ENCODE measurements around the gene ENO1.

The ENO1 gene

GRCh38 chr1:8863138-8863537 is 15.3 kb downstream of the ENO1 start:
- H3K4me3 ChIP-seq (ENCODE audit: low read length): no peak overlapping the region
- TF ChIP-seq, protein P1, sequence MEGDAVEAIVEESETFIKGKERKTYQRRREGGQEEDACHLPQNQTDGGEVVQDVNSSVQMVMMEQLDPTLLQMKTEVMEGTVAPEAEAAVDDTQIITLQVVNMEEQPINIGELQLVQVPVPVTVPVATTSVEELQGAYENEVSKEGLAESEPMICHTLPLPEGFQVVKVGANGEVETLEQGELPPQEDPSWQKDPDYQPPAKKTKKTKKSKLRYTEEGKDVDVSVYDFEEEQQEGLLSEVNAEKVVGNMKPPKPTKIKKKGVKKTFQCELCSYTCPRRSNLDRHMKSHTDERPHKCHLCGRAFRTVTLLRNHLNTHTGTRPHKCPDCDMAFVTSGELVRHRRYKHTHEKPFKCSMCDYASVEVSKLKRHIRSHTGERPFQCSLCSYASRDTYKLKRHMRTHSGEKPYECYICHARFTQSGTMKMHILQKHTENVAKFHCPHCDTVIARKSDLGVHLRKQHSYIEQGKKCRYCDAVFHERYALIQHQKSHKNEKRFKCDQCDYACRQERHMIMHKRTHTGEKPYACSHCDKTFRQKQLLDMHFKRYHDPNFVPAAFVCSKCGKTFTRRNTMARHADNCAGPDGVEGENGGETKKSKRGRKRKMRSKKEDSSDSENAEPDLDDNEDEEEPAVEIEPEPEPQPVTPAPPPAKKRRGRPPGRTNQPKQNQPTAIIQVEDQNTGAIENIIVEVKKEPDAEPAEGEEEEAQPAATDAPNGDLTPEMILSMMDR (IDR thresholded peaks at IDR 0.05; ENCODE audit: insufficient read depth, low read depth, low read length, missing control alignments): no peak
- no peak for DNase-seq (ENCODE audit: low read depth)

DNA sequence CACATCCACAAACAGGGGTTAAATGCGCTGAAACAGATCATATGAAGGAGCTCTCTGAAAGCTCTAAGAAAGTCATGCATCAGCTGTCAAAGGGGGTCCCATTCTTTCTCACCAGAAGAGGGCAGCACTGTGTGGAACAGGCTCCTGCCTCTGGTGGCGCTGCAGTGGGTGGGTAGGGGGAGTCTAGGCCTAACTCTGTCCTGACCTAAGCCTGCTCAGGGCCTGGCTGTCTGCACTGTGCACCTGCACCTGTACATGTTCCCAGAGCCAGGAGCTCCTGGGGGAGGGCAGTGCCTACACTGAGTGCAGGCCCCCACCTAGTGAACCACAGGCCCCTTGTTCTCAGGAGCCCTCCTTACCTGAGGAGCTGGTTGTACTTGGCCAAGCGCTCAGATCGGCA is 16.0 kb downstream of the ENO1 start:
- TF ChIP-seq, protein P1 (IDR thresholded peaks at IDR 0.05; ENCODE audit: insufficient read depth, low read depth, low read length, missing control alignments): peak; percentile 63
- no peak for DNase-seq (ENCODE audit: low read depth)
- H3K4me3 ChIP-seq (ENCODE audit: low read length): no peak overlapping the region

GRCh38 chr1:8860738-8861516 is 17.6 kb downstream of the ENO1 start:
- no peak overlapping the region for H3K4me3 ChIP-seq (ENCODE audit: low read length)
- DNase-seq (ENCODE audit: low read depth): no peak
- TF ChIP-seq, protein P1 (IDR thresholded peaks at IDR 0.05; ENCODE audit: insufficient read depth, low read depth, low read length, missing control alignments): no peak

DNA sequence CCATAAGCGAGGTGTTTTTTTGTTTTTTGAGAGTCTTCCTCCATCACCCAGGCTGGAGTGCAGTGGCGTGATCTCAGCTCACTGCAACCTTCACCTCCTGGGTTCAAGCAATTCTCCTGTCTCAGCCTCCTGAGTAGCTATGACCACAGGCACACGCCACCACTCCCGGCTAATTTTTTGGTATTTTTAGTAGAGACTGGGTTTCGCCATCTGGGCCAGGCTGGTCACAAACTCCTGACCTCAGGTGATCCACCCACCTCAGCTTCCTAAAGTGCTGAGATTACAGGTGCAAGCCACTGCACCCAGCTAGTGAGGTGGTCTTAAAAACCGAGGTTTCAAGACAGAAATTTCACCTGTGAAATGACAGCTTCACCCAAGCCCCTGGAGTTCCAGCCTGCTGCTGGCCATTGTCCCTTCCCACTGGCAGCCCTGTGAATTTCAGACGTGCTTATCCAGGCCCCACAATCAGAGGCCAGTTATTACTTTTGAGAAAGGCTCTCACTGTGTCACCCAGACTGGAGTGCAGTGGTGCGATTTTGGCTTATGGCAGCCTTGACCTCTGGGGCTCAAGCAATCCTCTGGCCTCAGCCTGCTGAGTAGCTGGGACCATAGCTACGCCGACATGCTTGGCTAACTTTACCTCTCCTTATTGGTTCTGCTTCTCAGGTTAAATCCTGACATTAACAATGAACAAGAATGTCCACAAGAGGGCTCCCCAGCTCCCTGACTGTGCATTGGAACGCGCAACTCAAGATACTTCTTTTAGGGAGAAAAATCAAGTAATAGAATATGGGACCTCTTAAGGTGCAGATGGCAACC is 19.4 kb downstream of the ENO1 start:
- H3K4me3 ChIP-seq (ENCODE audit: low read length): no peak overlapping the region
- DNase-seq (ENCODE audit: low read depth): peak; percentile 62
- TF ChIP-seq, protein P1 (IDR thresholded peaks at IDR 0.05; ENCODE audit: insufficient read depth, low read depth, low read length, missing control alignments): peak; percentile 66

DNA sequence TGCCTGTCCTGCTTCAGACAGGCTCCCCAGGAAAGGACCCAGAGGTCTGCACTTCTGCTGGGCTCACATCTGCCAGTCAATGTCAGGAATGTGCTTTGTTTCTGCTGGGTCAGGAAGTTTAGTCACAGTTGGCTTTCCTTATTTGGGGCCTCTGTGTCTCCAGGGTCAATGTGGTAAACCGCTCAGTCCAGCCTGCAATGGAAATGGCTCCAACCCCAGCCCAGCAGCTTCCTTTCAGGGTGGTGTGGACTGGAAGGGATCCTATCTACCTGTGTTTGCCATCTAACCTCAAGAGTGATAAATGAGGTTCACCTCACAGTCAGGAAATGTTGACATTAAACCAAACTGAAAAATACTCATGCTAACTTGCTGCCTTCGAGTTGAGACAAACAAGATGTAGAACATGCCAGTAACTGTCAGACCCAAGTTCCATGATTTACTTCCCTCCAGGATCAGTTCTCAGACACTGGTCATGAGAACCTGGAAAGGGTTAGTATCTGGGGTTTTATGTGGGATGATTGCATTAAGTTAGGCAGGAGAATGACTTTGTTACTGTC is 20.3 kb downstream of the ENO1 start:
- peak; percentile 43 for DNase-seq (ENCODE audit: low read depth)
- no peak overlapping the region for H3K4me3 ChIP-seq (ENCODE audit: low read length)
- TF ChIP-seq, protein P1 (IDR thresholded peaks at IDR 0.05; ENCODE audit: insufficient read depth, low read depth, low read length, missing control alignments): no peak

DNA sequence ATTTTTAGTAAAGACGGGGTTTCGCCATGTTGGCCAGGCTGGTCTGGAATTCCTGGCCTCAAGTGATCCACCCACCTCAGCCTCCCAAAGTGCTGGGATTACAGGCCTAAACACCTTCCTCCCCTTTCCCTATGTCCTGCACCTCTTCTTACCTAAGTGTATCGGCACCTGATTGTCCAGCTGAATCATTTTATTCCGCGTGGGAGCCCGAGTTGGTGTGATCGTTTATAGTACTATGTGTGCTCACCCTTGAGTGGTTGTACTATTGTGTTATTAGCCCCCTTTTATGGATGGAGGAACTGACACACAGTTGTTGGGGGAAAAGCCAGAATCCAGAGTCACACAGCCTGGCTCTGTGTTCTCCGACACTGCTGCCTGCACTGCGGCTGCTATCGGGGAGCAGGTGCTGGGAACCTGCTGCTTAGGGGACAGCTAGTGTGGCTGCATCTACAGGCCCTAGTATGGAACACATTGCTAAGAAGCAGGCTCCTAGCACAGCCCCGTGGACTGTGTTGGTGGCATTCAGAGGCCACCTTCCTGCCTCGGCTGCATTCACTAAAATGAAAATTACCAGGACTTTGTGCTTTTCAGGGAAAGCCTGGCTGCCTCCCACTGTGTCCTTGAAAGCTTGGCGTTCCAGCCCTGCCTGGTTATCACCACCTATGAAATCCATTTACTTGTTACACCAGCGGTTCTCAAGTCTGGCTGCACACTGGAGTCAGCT is 21.6 kb downstream of the ENO1 start:
- no peak for DNase-seq (ENCODE audit: low read depth)
- TF ChIP-seq, protein P1 (IDR thresholded peaks at IDR 0.05; ENCODE audit: insufficient read depth, low read depth, low read length, missing control alignments): no peak
- no peak overlapping the region for H3K4me3 ChIP-seq (ENCODE audit: low read length)
